ENCODE results near the gene CENPL.

Gene CENPL, protein sequence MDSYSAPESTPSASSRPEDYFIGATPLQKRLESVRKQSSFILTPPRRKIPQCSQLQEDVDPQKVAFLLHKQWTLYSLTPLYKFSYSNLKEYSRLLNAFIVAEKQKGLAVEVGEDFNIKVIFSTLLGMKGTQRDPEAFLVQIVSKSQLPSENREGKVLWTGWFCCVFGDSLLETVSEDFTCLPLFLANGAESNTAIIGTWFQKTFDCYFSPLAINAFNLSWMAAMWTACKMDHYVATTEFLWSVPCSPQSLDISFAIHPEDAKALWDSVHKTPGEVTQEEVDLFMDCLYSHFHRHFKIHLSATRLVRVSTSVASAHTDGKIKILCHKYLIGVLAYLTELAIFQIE
- long read RNA-seq, transcript CENPL-203 (6 exons, 1,771 nt): major isoform, 15 of 101 reads
- long read RNA-seq, transcript CENPL-201 (5 exons, 1,847 nt): minor isoform, 7 of 101 reads
- long read RNA-seq, partial matches to known transcripts: 1 of 101 reads
- long read RNA-seq, other reads (novel, unspliced or antisense): 70 of 101 reads

DNA sequence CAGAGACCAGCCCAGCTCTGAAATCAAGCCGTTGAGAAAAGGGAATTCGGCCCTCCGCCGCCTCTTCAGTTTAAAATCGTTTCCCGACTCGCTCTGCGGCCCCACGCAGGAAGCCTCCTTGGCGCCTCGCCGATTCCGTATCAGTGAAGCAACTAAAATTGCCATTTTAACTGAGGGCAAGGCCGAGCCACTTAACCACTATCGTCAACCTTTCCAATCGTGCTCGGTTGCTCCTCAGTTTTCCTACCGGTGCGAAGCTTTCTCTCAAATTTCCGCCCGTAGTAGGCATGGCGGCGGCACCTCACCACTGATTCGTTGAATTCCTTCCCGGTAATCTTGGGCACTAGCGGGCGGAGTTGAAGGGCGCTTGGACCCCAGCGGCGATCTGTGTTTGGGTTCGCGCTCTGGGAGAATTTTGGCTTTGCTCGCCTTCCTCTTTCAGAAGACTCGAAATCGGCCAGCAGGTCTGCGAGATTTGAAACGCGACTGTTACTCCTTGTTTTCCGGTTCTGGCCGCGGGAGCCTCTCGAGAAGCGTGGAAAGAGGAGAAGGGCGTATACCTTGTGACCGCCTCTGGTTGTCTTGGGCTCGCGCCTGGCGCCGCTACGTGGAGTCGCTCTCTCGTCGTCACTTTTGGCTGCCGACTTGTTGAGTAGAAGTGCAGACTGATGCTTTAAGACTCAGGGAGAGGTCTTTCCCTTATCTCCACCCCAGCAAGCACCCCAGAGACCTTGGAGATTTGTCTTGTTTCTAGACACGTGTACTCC, at the start of gene CENPL, which contains the start of gene DARS2:
TSS of gene CENPL (minus strand) at position 569 of the 767 bp plus-strand sequence. CDS start 13,584 bp downstream, outside the sequence.
TSS of gene DARS2 (plus strand) at position 359 of the 767 bp plus-strand sequence. CDS start 557 bp downstream, outside the sequence.
- Histone ChIP-seq H3K27ac (replicated peaks) (peak within 1 kb of the TSS; percentile 87), H3K4me3 (replicated peaks; ENCODE audit: insufficient read depth, low read length) (peak within 1 kb of the TSS; percentile 77), H3K27me3 (ENCODE audit: insufficient read depth, poor library complexity, severe bottlenecking) (no peaks in the 10 kb centered on the region)
- TF ChIP-seq POLR2AphosphoS5 (IDR thresholded peaks at IDR 0.05; ENCODE audit: low read depth): peak; percentile 66; the same call in 1 of the 2 replicates
- TF ChIP-seq SPI1 (IDR thresholded peaks at IDR 0.05; ENCODE audit: borderline replicate concordance, low read depth): no peak; the same call in 1 of the 2 replicates
- peak; percentile 61 for TF ChIP-seq GABPA (IDR thresholded peaks at IDR 0.05; ENCODE audit: low read depth)
- TF ChIP-seq, protein P1, sequence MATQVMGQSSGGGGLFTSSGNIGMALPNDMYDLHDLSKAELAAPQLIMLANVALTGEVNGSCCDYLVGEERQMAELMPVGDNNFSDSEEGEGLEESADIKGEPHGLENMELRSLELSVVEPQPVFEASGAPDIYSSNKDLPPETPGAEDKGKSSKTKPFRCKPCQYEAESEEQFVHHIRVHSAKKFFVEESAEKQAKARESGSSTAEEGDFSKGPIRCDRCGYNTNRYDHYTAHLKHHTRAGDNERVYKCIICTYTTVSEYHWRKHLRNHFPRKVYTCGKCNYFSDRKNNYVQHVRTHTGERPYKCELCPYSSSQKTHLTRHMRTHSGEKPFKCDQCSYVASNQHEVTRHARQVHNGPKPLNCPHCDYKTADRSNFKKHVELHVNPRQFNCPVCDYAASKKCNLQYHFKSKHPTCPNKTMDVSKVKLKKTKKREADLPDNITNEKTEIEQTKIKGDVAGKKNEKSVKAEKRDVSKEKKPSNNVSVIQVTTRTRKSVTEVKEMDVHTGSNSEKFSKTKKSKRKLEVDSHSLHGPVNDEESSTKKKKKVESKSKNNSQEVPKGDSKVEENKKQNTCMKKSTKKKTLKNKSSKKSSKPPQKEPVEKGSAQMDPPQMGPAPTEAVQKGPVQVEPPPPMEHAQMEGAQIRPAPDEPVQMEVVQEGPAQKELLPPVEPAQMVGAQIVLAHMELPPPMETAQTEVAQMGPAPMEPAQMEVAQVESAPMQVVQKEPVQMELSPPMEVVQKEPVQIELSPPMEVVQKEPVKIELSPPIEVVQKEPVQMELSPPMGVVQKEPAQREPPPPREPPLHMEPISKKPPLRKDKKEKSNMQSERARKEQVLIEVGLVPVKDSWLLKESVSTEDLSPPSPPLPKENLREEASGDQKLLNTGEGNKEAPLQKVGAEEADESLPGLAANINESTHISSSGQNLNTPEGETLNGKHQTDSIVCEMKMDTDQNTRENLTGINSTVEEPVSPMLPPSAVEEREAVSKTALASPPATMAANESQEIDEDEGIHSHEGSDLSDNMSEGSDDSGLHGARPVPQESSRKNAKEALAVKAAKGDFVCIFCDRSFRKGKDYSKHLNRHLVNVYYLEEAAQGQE (IDR thresholded peaks at IDR 0.05; ENCODE audit: insufficient replicate concordance, low read depth): peak; percentile 6
- TF ChIP-seq, protein P2, sequence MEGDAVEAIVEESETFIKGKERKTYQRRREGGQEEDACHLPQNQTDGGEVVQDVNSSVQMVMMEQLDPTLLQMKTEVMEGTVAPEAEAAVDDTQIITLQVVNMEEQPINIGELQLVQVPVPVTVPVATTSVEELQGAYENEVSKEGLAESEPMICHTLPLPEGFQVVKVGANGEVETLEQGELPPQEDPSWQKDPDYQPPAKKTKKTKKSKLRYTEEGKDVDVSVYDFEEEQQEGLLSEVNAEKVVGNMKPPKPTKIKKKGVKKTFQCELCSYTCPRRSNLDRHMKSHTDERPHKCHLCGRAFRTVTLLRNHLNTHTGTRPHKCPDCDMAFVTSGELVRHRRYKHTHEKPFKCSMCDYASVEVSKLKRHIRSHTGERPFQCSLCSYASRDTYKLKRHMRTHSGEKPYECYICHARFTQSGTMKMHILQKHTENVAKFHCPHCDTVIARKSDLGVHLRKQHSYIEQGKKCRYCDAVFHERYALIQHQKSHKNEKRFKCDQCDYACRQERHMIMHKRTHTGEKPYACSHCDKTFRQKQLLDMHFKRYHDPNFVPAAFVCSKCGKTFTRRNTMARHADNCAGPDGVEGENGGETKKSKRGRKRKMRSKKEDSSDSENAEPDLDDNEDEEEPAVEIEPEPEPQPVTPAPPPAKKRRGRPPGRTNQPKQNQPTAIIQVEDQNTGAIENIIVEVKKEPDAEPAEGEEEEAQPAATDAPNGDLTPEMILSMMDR (IDR thresholded peaks at IDR 0.05; ENCODE audit: insufficient read depth, low read length): no peak
- peak; percentile 85 to 98 for DNase-seq (ENCODE audit: low read depth in 1 of 2, low spot score in 1 of 2)

DNA sequence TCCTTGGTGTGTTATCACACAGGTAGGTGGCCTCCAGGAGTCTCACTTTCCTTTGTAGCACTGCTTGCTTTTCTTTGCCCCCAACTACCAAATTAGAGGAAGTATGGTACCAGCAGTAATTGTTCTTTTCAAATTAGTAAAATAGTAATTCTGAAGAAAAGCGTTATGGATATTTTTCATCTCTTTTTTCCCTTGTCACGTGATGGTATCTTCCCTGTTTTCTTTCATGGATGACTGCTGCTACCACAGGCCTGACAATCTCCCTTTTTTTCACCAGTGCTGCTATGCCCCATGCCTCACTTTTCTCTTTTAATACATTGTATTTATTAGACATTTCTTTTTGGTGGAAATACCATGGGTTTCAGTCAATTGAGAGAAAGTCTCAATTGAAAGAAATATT, 46.8 kb upstream of the CENPL start:
- TF ChIP-seq POLR2AphosphoS5 (IDR thresholded peaks at IDR 0.05; ENCODE audit: low read depth) (no peak), GABPA (IDR thresholded peaks at IDR 0.05; ENCODE audit: low read depth) (no peak)
- TF ChIP-seq, protein P1 (IDR thresholded peaks at IDR 0.05; ENCODE audit: insufficient replicate concordance, low read depth): no peak
- no peak overlapping the region for H3K27ac ChIP-seq (replicated peaks)
- no peak overlapping the region for H3K4me3 ChIP-seq (replicated peaks; ENCODE audit: insufficient read depth, low read length)
- no peaks in the 10 kb centered on the region for H3K27me3 ChIP-seq (ENCODE audit: insufficient read depth, poor library complexity, severe bottlenecking)
- DNase-seq (ENCODE audit: low read depth in 1 of 2, low spot score in 1 of 2): no peak

DNA sequence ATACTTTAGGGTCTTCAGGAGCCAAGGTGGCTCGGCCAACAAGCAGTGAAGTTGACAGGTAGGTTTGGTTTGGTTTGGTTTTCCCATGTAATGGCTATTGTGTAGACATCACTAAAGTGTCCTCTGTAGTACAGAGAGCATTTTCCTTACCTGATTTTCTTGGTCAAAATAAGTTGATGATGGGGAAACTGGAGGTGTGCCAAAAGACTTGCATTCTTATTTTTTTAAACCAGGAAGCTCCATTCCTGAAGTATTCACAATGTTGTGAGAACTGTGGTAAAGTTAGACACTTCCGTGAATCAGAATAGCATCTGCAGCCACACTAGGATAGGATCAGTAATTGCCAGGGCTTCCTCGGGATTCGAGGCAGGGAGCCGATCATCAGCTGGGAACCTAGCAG, 46.4 kb upstream of the CENPL start:
- Histone ChIP-seq H3K4me3 (replicated peaks; ENCODE audit: insufficient read depth, low read length) (no peak overlapping the region), H3K27me3 (ENCODE audit: insufficient read depth, poor library complexity, severe bottlenecking) (no peaks in the 10 kb centered on the region), H3K27ac (replicated peaks) (no peak overlapping the region)
- TF ChIP-seq SPI1 (IDR thresholded peaks at IDR 0.05; ENCODE audit: borderline replicate concordance, low read depth) (no peak), GABPA (IDR thresholded peaks at IDR 0.05; ENCODE audit: low read depth) (no peak), POLR2AphosphoS5 (IDR thresholded peaks at IDR 0.05; ENCODE audit: low read depth) (no peak)
- TF ChIP-seq, protein P2 (IDR thresholded peaks at IDR 0.05; ENCODE audit: insufficient read depth, low read length): no peak
- TF ChIP-seq, protein P1 (IDR thresholded peaks at IDR 0.05; ENCODE audit: insufficient replicate concordance, low read depth): no peak
- no peak for DNase-seq (ENCODE audit: low read depth in 1 of 2, low spot score in 1 of 2)
